ENCODE data around the gene SLC2A11.

DNA sequence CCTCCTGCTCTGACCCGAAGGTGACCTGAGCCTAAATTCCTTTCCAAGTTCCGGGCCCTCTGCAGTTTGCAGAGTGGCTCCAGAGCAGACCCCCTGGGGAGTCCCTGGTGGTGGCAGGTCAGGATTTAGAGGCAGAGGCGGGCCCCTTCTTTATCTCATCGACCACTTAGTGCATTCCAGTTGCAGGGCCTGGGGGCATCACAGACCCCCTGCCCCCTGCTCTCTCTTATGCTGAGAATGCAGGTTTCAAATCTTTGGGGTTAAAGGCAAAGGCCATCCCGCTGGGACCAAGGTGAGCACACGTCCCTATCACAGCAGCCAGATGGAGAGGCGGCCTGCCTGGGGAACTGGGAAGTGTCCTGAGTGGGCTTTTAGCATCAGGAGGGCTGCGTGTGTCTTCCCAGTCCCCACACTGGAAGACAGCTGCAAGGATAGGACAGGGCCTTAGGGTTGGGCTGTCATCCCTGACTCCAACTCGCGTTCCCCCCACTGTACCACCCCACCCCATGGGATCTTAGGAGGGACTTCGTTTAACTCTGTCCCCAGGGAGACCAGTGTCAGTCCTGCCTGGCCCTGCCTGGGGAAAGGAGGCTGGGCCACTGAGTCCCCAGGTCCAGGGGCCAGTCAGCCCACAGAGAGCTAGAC, 30.2 kb upstream of the SLC2A11 start:
- no peak for TF ChIP-seq ZNF622 (IDR thresholded peaks at IDR 0.05)
- TF ChIP-seq CTCF (IDR thresholded peaks at IDR 0.05 in 2 of 3, conservative IDR thresholded peaks at IDR 0.05 in 1 of 3; ENCODE audit: control insufficient read depth in 2 of 3, extremely low read depth in 1 of 3, insufficient read depth in 1 of 3, low read depth in 3 of 3, low read length in 3 of 3): no peak
- no peak for TF ChIP-seq ETV6 (conservative IDR thresholded peaks at IDR 0.05 in 1 of 2, IDR thresholded peaks at IDR 0.05 in 1 of 2; ENCODE audit: borderline replicate concordance in 1 of 2, low read depth in 1 of 2)
- TF ChIP-seq CREM (IDR thresholded peaks at IDR 0.05; ENCODE audit: low read depth): no peak
- TF ChIP-seq EED (IDR thresholded peaks at IDR 0.05; ENCODE audit: low read depth): no peak
- no peak for TF ChIP-seq EP300 (IDR thresholded peaks at IDR 0.05; ENCODE audit: borderline replicate concordance in 1 of 2, control insufficient read depth in 1 of 2, low read depth in 2 of 2, low read length in 2 of 2)
- no peak for TF ChIP-seq FOXM1 (IDR thresholded peaks at IDR 0.05; ENCODE audit: low read depth, low read length)
- TF ChIP-seq MXI1 (IDR thresholded peaks at IDR 0.05; ENCODE audit: low read depth, low read length): no peak
- TF ChIP-seq EZH2 (IDR thresholded peaks at IDR 0.05; ENCODE audit: borderline replicate concordance, control insufficient read depth, low read depth, low read length): no peak
- no peak for TF ChIP-seq POLR2A (IDR thresholded peaks at IDR 0.05; ENCODE audit: low read depth, low read length)
- TF ChIP-seq, protein P1, sequence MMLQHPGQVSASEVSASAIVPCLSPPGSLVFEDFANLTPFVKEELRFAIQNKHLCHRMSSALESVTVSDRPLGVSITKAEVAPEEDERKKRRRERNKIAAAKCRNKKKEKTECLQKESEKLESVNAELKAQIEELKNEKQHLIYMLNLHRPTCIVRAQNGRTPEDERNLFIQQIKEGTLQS (IDR thresholded peaks at IDR 0.05; ENCODE audit: borderline replicate concordance, extremely low read depth, low read depth, low read length): no peak
- TF ChIP-seq JUNB (IDR thresholded peaks at IDR 0.05): no peak

Data from GM12878 (cell line).